MM.1S (cell line): Measurements from ENCODE around the gene CCL20.

Experiments used
- EZH2 ChIP-seq: fragments of 300-600 bp; sonication (generic); optimal IDR thresholded peaks from 2 replicates; pipeline ENCODE3; 2017; ENCODE audit warnings: low read depth, mild to moderate bottlenecking, antibody characterized with exemption, low read length, mixed read lengths
- TF ChIP-seq, protein P1 (sequence below): fragments of 300-600 bp; sonication (generic); IDR thresholded peaks from 2 replicates; pipeline ENCODE4 v1.5.1; 2016; ENCODE audit warnings: antibody characterized with exemption, low read length, mixed read lengths

DNA sequence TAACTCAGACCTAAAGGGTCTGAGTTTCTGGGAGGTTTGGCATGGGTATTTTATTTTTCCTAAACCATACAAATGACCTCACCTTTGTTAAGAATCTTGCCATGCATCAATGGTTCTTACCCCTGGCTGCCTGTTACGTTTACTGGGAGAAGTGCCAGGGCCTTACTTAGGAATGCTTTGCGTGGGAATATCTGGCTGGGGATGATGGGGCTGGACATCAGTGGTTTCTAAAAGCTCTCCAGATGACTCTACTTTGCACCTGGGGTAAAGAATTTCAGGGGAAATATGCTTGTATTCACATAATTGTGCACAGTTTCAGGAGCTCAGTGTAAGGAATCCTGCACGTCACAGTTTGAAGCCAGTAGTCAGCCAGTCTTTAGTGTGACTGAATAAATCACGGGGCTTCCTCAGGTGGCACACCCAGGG is 39.6 kb downstream of the CCL20 start:
- TF ChIP-seq, protein P1, sequence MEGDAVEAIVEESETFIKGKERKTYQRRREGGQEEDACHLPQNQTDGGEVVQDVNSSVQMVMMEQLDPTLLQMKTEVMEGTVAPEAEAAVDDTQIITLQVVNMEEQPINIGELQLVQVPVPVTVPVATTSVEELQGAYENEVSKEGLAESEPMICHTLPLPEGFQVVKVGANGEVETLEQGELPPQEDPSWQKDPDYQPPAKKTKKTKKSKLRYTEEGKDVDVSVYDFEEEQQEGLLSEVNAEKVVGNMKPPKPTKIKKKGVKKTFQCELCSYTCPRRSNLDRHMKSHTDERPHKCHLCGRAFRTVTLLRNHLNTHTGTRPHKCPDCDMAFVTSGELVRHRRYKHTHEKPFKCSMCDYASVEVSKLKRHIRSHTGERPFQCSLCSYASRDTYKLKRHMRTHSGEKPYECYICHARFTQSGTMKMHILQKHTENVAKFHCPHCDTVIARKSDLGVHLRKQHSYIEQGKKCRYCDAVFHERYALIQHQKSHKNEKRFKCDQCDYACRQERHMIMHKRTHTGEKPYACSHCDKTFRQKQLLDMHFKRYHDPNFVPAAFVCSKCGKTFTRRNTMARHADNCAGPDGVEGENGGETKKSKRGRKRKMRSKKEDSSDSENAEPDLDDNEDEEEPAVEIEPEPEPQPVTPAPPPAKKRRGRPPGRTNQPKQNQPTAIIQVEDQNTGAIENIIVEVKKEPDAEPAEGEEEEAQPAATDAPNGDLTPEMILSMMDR = no peak
- TF ChIP-seq EZH2 = no peak
